Lower leg skin (tissue), 4 donors: ENCODE results near the gene ZFHX3. TPM values are rescaled to one million over a fixed set of nuclear protein-coding genes. Genes with fewer than 3 reads are reported as not detected.
A peak's percentile ranks its signal among the peaks of the same experiment; 100 is the strongest.

Experiments
- DNase-seq, 2 donors: peaks; one replicate each; pipeline ENCODE4 v3.0.0-alpha.2; 2019; ENCODE audit warnings: low spot score in 2 of 2
- H3K4me3 ChIP-seq: fragments of 200-600 bp; sonication (generic); 2 replicates; pipeline ENCODE4 v1.5.1; 2017; ENCODE audit warnings: mild to moderate bottlenecking, low read depth; ENCODE audit not compliant: poor library complexity, severe bottlenecking
- POLR2A ChIP-seq, 2 donors: fragments of 450-650 bp; IDR thresholded peaks; one replicate each; pipeline ENCODE4 v1.6.1; 2016 to 2017; ENCODE audit warnings: antibody characterized with exemption in 2 of 2, mild to moderate bottlenecking in 1 of 2, moderate library complexity in 1 of 2
- WGBS, 2 donors: methylation state at CpG; one replicate each; pipeline ENCODE4 v1.1.5; 2018; 5-methylcytosine and 5-hydroxymethylcytosine counted together
- intact Hi-C: fragments of 100-400 bp; cut with DNase I; formaldehyde crosslinking; loops from one replicate; pipeline ENCODE4 v1.15.0; 2023; ENCODE audit warnings: low total_unique reads
- total RNA-seq, 4 donors: library from RNA; depleted of rRNA; stranded (reverse); fragments of >200 nt; gene quantifications; one replicate each; pipeline ENCODE4 v1.1.0, GENCODE V29; 2016
- TF ChIP-seq, protein P1 (sequence below), 3 donors: fragments of 450-650 bp; IDR thresholded peaks; one replicate each; pipeline ENCODE4 v1.5.1; 2016; ENCODE audit warnings: antibody characterized with exemption in 3 of 3, mild to moderate bottlenecking in 3 of 3, moderate library complexity in 2 of 3

Gene ZFHX3
- total RNA-seq, 4 donors from 2014 or later: 3.4 to 14.9 (median 10.0) TPM

DNA sequence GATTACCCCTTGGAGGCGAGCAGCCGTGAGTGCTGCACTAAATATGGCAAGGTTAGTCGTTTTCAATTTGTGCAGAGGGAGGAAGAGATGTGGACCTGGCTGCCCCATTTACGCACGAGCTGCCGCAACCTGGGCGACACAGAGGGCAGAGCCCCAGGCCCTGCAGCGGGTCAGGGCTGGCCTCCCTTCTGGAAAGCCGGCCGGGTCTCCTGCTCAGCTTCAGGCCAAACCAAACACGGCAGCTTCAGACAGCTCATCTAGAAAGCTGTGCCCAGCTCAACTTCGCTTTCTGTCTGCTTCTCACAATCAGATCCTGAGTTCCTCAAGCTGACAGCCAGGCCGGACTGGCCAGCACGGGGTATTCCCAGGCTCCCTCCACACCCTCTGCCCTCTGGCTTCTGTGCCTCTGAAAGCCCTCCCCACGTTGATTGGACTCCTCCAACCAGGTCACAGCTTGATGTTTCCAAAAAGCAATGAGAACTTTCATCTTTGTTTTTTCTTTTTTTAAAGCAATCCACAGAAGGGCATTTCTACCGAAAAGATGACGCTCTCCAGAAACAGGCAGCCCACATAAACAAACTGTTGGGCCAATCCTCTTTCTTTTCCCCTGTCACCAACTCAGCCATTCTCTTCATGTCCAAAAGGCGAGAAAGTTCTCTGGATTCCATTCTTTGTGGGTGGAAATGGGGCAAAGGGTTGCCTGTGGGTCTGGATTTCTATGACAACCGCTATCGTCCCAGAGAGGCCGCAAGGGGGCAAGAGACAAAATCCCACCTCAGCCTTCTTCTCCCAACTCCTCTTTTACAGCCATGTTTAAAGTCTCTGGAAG is 189.0 kb downstream of the ZFHX3 start:
- no peak overlapping the region for H3K4me3 ChIP-seq
- TF ChIP-seq POLR2A (IDR thresholded peaks at IDR 0.05): no peak
- TF ChIP-seq, protein P1, sequence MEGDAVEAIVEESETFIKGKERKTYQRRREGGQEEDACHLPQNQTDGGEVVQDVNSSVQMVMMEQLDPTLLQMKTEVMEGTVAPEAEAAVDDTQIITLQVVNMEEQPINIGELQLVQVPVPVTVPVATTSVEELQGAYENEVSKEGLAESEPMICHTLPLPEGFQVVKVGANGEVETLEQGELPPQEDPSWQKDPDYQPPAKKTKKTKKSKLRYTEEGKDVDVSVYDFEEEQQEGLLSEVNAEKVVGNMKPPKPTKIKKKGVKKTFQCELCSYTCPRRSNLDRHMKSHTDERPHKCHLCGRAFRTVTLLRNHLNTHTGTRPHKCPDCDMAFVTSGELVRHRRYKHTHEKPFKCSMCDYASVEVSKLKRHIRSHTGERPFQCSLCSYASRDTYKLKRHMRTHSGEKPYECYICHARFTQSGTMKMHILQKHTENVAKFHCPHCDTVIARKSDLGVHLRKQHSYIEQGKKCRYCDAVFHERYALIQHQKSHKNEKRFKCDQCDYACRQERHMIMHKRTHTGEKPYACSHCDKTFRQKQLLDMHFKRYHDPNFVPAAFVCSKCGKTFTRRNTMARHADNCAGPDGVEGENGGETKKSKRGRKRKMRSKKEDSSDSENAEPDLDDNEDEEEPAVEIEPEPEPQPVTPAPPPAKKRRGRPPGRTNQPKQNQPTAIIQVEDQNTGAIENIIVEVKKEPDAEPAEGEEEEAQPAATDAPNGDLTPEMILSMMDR (IDR thresholded peaks at IDR 0.05): no peak

GRCh38 chr16:72857834-72858664 is 189.9 kb downstream of the ZFHX3 start:
- no peak for TF ChIP-seq POLR2A (IDR thresholded peaks at IDR 0.05)
- TF ChIP-seq, protein P1 (IDR thresholded peaks at IDR 0.05): no peak
- 81 to 87% methylated on average over 14 of the region's 14 CpGs for WGBS, 2 donors
- peak in 1 of 2 donors; percentile 68 for DNase-seq
- no peak overlapping the region for H3K4me3 ChIP-seq
- intact Hi-C loops: no loop called here

More for the DNA sequence above, 189.0 kb downstream of the ZFHX3 start:
- DNase-seq: peak in 1 of 2 donors; percentile 79
- intact Hi-C loops: no loop called here
- 71 to 80% methylated on average over 21 of the region's 21 CpGs for WGBS, 2 donors

DNA sequence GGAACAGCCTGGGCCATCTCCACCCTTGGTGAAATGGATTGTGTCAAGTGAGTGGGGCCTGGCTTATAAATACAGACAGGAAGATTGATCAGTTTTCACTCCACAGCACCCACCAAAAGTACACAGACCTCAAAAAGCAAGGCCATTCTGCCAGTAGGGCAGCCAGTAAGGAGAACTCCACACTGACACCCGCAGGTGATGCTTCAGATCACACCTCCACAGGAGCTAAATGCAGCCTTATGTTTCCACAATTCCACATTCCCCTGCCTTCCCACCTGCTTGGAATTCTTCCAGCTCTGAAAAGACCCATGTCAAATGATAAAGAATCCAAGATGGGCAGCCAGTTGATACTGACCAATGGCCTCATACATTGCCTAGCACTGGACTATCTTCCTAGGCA is 191.1 kb downstream of the ZFHX3 start:
- 93 to 100% methylated on average over 1 of the region's 1 CpG for WGBS, 2 donors
- intact Hi-C loops: no loop called here
- peak in 1 of 2 donors; percentile 48 for DNase-seq
- no peak overlapping the region for H3K4me3 ChIP-seq
- TF ChIP-seq, protein P1 (IDR thresholded peaks at IDR 0.05): no peak
- TF ChIP-seq POLR2A (IDR thresholded peaks at IDR 0.05): no peak

- no peak for TF ChIP-seq POLR2A (IDR thresholded peaks at IDR 0.05)
- TF ChIP-seq, protein P1 (IDR thresholded peaks at IDR 0.05): no peak
- H3K4me3 ChIP-seq: no peak overlapping the region
- 77 to 79% methylated on average over 11 of the region's 11 CpGs for WGBS, 2 donors
- intact Hi-C loops: no loop called here
- peak in 1 of 2 donors; percentile 28 for DNase-seq
Observed at GRCh38 chr16:72854267-72854959, 193.5 kb downstream of the ZFHX3 start.

DNA sequence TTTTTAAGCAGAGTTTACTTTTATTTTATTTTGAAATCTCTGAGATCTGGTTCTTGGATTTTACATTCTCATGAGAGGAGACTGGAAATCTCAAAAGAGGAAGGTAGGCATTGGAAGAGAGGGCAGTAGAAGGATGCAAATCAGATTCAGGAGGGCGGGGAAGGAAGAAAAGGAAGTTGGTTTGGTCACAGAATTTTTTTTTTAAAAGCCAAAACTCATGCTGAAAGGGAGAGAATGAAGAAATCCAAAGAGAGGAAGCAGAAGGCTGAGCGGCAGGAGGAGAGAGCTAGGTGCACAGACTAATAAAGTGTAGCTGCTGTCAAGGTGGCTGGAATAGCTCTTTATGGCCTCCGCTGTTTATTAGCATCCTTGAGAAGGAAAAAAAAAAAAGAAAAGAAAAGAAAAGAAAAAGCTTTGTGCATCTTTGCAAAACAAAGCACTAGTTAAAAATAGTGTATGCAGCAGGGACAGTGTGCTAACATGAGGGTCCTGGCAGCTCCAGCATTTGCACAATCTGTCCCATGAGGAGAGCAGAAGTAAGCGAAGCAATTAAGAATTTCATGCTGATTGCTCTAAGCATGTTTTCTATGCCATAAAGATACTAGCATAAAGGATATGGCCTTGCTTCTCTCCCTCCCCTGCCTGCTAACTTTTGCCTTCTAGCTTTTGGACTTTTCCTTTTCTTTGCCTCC is 194.2 kb downstream of the ZFHX3 start:
- no peak overlapping the region for H3K4me3 ChIP-seq
- whole genome bisulfite sequencing, 2 donors: 71 to 79% methylated on average over 4 of the region's 4 CpGs
- DNase-seq: peak in 1 of 2 donors; percentile 49
- no peak for TF ChIP-seq POLR2A (IDR thresholded peaks at IDR 0.05)
- TF ChIP-seq, protein P1 (IDR thresholded peaks at IDR 0.05): no peak
- intact Hi-C loops: no loop called here
